GM21390 (cell line): Measurements from ENCODE around the gene KMT2C.
"Not testable (repeated sequence)": the region's sequence is repeated elsewhere in the genome, so short reads cannot be mapped to it uniquely, and the experiment has no call there.

Experiments used
- ATAC-seq: cut with Tn5 transposase; IDR thresholded peaks from one replicate; pipeline ENCODE4 v1.9.1; 2021; ENCODE audit not compliant: unreplicated experiment

The KMT2C gene

GRCh38 chr7:152403726-152404125 is 32.1 kb downstream of the KMT2C start:
- ATAC-seq: no peak

GRCh38 chr7:152402384-152403250 is 33.2 kb downstream of the KMT2C start:
- ATAC-seq: no peak

GRCh38 chr7:152399344-152399743 is 36.5 kb downstream of the KMT2C start:
- no peak for ATAC-seq

GRCh38 chr7:152395112-152395511 is 40.7 kb downstream of the KMT2C start:
- ATAC-seq: no peak

GRCh38 chr7:152394214-152394613 is 41.6 kb downstream of the KMT2C start:
- not testable (repeated sequence) for ATAC-seq

- peak; percentile 75 for ATAC-seq
These were observed 43.5 kb downstream of the KMT2C start for GRCh38 chr7:152392254-152392653.

- not testable (repeated sequence) for ATAC-seq
These were observed 49.6 kb downstream of the KMT2C start for GRCh38 chr7:152386136-152386764.

- ATAC-seq: not testable (repeated sequence)
These were observed 51.3 kb downstream of the KMT2C start for GRCh38 chr7:152384235-152385200.

- ATAC-seq: no peak
These were observed 52.2 kb downstream of the KMT2C start for GRCh38 chr7:152383341-152384234.

- ATAC-seq: no peak
These were observed 53.6 kb downstream of the KMT2C start for GRCh38 chr7:152382244-152382643.

- ATAC-seq: not testable (repeated sequence)
These were observed 54.7 kb downstream of the KMT2C start for GRCh38 chr7:152380931-152381578.

- not testable (repeated sequence) for ATAC-seq
These were observed 57.3 kb downstream of the KMT2C start for GRCh38 chr7:152378497-152378896.

GRCh38 chr7:152376716-152377484 is 58.9 kb downstream of the KMT2C start:
- not testable (repeated sequence) for ATAC-seq

GRCh38 chr7:152370297-152370696 is 65.5 kb downstream of the KMT2C start:
- no peak for ATAC-seq

- ATAC-seq: no peak
These were observed 66.3 kb downstream of the KMT2C start for GRCh38 chr7:152369518-152369917.

GRCh38 chr7:152367170-152367569 is 68.6 kb downstream of the KMT2C start:
- no peak for ATAC-seq

GRCh38 chr7:152366662-152367061 is 69.1 kb downstream of the KMT2C start:
- no peak for ATAC-seq

- no peak for ATAC-seq
These were observed 69.7 kb downstream of the KMT2C start for GRCh38 chr7:152365982-152366603.
